Measurements from ENCODE around the gene MXD3. TPM values are rescaled to one million over a fixed set of nuclear protein-coding genes. Genes with fewer than 3 reads are reported as not detected.

MXD3 gene
- total and polyA plus RNA-seq, 10 of the 15 experiments (the other 5 are each of a cell fraction or from before 2014, with no cell fraction given): 0.24 to 29.8 (median 13.5) TPM

GRCh38 chr5:177357459-177358351, 46.0 kb upstream of the MXD3 start, which contains the start of gene RGS14 (continued):
- peak; percentile 51; the same call in 1 of the 2 replicates for TF ChIP-seq PKNOX1 (IDR thresholded peaks at IDR 0.05)
- peak; percentile 18; the same call in 1 of the 2 replicates for TF ChIP-seq BACH1 (IDR thresholded peaks at IDR 0.05; ENCODE audit: borderline replicate concordance)
- TF ChIP-seq MYC (IDR thresholded peaks at IDR 0.05; ENCODE audit: insufficient read depth, insufficient read length, insufficient replicate concordance, low read length, severe bottlenecking): peak; percentile 61
- TF ChIP-seq POLR2A (IDR thresholded peaks at IDR 0.05; ENCODE audit: low read depth, low read length): peak; percentile 82
- TF ChIP-seq, protein P1, sequence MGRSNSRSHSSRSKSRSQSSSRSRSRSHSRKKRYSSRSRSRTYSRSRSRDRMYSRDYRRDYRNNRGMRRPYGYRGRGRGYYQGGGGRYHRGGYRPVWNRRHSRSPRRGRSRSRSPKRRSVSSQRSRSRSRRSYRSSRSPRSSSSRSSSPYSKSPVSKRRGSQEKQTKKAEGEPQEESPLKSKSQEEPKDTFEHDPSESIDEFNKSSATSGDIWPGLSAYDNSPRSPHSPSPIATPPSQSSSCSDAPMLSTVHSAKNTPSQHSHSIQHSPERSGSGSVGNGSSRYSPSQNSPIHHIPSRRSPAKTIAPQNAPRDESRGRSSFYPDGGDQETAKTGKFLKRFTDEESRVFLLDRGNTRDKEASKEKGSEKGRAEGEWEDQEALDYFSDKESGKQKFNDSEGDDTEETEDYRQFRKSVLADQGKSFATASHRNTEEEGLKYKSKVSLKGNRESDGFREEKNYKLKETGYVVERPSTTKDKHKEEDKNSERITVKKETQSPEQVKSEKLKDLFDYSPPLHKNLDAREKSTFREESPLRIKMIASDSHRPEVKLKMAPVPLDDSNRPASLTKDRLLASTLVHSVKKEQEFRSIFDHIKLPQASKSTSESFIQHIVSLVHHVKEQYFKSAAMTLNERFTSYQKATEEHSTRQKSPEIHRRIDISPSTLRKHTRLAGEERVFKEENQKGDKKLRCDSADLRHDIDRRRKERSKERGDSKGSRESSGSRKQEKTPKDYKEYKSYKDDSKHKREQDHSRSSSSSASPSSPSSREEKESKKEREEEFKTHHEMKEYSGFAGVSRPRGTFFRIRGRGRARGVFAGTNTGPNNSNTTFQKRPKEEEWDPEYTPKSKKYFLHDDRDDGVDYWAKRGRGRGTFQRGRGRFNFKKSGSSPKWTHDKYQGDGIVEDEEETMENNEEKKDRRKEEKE (IDR thresholded peaks at IDR 0.05): no peak
- no peak for TF ChIP-seq ESRRA (IDR thresholded peaks at IDR 0.05; ENCODE audit: low read length)
- TF ChIP-seq ZBED1 (IDR thresholded peaks at IDR 0.05; ENCODE audit: borderline replicate concordance): peak; percentile 64; the same call in 1 of the 2 replicates
- TF ChIP-seq SP1 (IDR thresholded peaks at IDR 0.05; ENCODE audit: low read depth, low read length): peak; percentile 75
- no peak for TF ChIP-seq NFXL1 (IDR thresholded peaks at IDR 0.05; ENCODE audit: borderline replicate concordance)
- no peak for TF ChIP-seq POLR2AphosphoS2 (IDR thresholded peaks at IDR 0.05; ENCODE audit: low read depth, low read length)
- TF ChIP-seq E2F4 (IDR thresholded peaks at IDR 0.05; ENCODE audit: low read depth, low read length): no peak
- TF ChIP-seq TBL1XR1 (IDR thresholded peaks at IDR 0.05; ENCODE audit: low read depth, low read length): no peak
- TF ChIP-seq ZNF207 (IDR thresholded peaks at IDR 0.05; ENCODE audit: borderline replicate concordance): no peak
- peak; percentile 67 for TF ChIP-seq LARP7 (IDR thresholded peaks at IDR 0.05)
- no peak; the same call in 1 of the 2 replicates for TF ChIP-seq PAX5 (IDR thresholded peaks at IDR 0.05; ENCODE audit: borderline replicate concordance, low read depth, low read length)
- TF ChIP-seq CTCF (IDR thresholded peaks at IDR 0.05 in 2 of 3, conservative IDR thresholded peaks at IDR 0.05 in 1 of 3; ENCODE audit: control insufficient read depth in 2 of 3, extremely low read depth in 1 of 3, insufficient read depth in 1 of 3, low read depth in 3 of 3, low read length in 3 of 3): no peak
- no peak for TF ChIP-seq CEBPZ (IDR thresholded peaks at IDR 0.05; ENCODE audit: low read depth, low read length)
- no peak for TF ChIP-seq ATF3 (IDR thresholded peaks at IDR 0.05; ENCODE audit: borderline replicate concordance, extremely low read depth, low read depth, low read length)

Measured in GM12878 (cell line).